Right ventricle myocardium superior (tissue), 1 donor: ENCODE measurements around the gene RTKN. TPM values are rescaled to one million over a fixed set of nuclear protein-coding genes. Genes with fewer than 3 reads are reported as not detected.
"Not testable (repeated sequence)": the region's sequence is repeated elsewhere in the genome, so short reads cannot be mapped to it uniquely, and the experiment has no call there.

Experiments
- ATAC-seq: fragments of 200-7000 bp; cut with Tn5 transposase; one replicate; pipeline ENCODE4 v1.9.1; 2020; ENCODE audit warnings: mild to moderate bottlenecking; ENCODE audit not compliant: poor library complexity
- DNase-seq: peaks from one replicate; pipeline ENCODE4 v3.0.0-alpha.2; 2020
- intact Hi-C: fragments of 100-400 bp; cut with DNase I; formaldehyde crosslinking; loops from one replicate; pipeline ENCODE4 v1.11.2; 2022
- total RNA-seq: library from RNA; stranded (reverse); fragmentation: NEBNext Ultra II Directional; extraction: Animal tissue kit (Norgen Biotek cat#: 25700); gene quantifications from one replicate; pipeline ENCODE4 v1.2.1, GENCODE V29; 2021
- donor health status: DM: no; HTN: yes; CAD: no; lungs with severe emphysema.

Gene RTKN
- total RNA-seq, 1 donor from 2014 or later, result 17.8 TPM

DNA sequence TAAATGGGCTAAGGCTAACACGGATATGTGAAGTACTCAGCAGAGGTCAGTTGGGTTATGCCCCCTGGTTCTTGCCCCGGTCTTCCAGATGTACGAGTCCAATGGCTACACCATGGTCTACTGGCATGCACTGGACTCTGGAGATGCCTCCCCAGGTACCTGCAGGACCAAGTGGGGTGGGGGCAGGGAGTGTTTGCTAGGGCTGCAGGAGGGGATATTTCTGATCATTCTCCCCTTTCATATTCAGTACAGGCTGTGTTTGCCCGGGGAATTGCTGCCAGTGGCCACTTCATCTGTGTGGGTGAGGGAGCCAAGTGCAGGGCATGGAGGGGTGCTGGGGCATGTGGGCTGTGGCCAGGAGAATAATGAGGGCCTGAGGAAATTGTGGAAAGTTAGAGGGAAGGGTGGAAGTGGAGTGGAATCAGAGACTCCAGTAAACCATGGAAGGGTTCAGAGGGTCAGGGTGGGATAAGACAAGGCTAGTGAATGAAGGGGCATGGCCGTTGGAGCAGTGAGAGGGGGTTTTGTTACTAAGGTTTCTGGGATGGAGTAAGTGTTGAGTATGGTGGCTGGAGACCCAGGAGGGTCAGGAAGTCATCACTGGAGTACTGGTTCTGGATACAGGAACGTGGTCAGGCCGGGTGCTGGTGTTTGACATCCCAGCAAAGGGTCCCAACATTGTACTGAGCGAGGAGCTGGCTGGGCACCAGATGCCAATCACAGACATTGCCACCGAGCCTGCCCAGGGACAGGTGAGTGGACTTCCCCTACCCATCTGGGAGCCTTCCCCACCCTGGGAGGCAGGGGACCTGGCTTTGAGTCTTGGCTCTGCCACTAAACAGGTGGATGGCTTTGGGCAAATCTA is 18.3 kb downstream of the RTKN start:
- no peak for DNase-seq

DNA sequence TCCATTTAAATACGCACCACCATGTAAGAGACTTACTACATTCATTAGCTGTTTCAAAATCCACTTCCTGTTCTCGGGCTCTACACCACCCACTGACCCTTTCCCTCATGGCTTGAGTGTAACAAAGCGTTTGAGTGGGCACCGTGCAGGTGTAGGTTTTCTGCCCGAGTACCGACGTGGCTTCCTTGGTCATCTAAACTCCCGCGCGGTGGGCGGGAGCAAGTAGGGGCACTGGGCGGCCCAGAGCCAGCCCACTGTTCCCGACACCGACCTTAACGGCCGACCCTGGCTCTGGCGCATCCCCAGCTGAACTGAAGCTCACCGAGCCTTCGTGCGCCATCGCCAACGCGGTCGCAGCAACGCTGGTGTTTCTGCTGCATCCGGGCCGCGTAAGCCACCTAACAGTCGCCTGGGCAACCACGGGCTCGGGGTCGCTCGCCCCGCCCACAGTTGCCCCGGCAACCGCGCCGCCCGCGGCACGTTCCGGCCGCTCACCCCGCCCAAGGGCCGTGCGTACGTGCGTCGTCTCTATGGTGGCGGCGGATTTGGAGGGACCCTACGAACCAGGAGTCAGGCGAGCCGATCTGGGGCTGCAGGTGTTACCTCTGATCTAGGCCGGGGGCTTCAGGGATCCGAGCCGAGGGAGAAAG is 20.4 kb downstream of the RTKN start, which contains the start of the genes C2orf81 and WDR54:
Gene C2orf81 (minus strand): TSS at position 399 of the 650 bp plus-strand sequence. CDS start 59 bp downstream, at position 340.
Gene WDR54 (plus strand): TSS at position 510 of the 650 bp plus-strand sequence. CDS start 424 bp downstream, outside the sequence.
- intact Hi-C loops, result no loop called here
- peak; percentile 93 for ATAC-seq
- DNase-seq, result peak; percentile 93

More for the DNA sequence above, 18.3 kb downstream of the RTKN start:
- intact Hi-C loops, result no loop called here
- no peak for ATAC-seq

DNA sequence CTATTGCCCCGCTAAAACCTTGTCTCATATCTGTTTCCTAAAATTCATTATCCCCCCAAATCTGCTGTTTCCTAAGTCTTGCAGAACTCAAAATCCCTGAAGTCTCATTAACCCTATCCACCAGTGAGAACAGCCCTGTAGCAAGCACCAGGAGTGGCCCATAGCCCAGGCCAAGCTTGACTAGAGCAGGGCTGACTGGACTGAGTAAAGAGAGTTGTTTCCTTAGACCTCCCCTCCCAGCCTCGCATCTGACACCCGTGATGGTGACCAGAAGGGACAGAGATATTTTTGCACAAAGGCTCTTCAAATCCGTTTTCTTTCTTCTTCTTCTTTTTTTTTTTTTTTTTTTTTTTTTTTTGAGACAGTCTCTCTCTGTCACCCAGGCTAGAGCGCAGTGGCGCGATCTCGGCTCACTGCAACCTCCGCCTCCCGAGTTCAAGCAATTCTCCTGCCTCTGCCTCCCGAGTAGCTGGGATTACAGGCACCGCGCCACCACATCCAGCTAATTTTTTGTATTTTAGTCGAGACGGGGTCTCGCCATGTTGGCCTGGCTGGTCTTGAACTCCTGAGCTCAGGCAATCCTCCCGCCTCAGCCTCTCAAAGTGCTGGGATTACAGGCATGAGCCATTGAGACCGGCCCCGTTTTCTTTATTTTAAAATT is 21.2 kb downstream of the RTKN start:
- DNase-seq, ATAC-seq, intact Hi-C loops: not testable (repeated sequence)

DNA sequence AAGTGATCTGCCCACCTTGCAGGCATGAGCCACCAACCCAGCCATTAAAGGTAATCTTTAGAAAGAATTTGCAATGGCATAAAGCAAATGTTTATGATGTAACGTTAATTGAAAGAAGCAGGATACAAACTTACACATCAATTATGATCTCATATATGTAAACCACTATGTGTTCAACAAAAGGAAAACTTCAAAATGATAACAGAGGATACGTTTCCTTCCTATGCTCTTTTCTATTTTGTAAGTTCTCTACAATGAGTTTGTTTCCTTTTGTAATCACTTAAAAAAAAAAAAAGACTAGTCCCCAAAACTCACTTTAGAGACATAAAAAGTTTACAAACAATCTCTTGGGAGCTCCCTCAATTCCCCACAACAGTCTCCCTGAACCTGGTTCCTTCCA is 21.7 kb downstream of the RTKN start:
- ATAC-seq, result no peak
- intact Hi-C loops, result no loop called here
- DNase-seq, result no peak

DNA sequence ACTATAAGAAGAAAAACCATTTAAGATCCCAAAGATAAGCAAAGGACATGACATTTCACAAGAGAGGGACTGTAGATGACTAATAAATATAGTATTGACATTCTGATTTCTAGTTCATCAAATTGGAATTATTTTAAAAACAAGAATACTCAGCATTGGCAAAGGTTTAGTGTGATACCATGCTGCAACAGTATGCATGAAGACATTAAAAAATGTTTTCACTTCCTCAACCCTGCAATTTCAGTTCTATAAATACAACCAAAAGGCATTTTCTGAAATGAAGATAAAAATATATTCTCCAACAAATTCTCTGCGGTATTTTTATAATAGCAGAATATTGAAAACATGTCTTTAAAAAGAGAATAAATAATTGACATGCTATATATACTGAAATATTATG is 22.4 kb downstream of the RTKN start:
- intact Hi-C loops, result no loop called here
- DNase-seq (no peak), ATAC-seq (no peak)

DNA sequence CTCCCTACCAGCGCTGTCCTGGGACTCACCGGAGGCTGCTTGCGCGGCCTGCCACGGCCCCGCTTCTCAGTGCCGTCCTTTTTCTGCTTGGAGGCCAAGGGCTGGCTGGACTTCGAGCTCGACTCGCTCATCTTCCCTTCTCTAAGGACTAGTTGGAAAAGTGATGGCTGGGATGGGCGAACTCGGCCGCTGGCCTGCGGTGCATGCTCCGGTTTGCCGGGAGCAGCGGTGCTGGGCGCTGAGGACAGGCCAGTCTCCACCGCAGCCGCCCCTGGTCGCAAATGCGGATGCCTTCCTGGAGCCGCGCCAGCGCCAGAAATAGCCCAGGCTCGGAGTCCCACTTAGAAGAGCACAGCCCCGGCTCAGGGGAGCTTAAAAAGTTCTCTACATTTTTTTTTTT is 23.4 kb downstream of the RTKN start:
- intact Hi-C loops, result no loop called here
- DNase-seq (peak; percentile 84), ATAC-seq (peak; percentile 37)

DNA sequence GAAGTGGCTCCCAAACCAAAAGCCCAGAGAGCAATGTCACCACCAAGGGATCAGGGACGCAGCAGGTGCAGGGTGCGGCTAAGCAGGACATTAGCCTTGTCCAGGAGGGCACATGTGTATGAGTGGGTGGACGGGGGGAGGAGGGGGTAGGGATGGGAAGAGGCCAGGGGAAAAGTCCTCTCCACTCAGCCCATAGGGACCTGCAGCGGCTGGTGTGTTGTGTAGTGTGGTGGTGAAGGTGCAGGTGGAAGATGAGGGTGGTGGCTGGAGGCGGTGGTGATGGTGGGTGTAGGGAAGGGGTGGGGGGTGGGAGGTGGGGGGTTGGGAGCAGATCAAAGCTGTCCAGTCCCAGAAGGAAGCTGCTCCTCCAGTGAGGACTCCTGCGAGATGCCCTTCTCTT is 24.0 kb downstream of the RTKN start:
- DNase-seq, result no peak
- ATAC-seq, result no peak
- intact Hi-C loops, result no loop called here

DNA sequence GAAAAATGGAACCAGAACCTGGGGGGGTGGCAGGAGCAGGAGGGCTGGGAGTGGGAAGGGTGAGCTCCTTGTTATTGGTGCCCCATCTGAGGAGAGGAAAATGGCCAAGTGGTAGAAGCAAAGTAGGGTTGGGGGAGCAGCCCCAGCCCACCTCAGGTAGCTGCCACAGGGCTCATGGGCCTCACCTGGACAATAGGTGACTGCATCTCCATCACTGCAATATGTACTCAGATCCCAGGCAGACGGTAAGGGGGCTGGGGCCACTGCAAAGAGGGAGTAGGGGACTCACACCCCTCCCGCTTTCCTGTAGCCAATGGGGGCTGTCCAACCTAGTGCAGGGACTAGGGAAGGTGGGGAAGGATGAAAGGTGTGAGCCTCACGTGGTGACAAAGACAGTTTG is 24.5 kb downstream of the RTKN start:
- ATAC-seq, result no peak
- no peak for DNase-seq
- intact Hi-C loops, result no loop called here

DNA sequence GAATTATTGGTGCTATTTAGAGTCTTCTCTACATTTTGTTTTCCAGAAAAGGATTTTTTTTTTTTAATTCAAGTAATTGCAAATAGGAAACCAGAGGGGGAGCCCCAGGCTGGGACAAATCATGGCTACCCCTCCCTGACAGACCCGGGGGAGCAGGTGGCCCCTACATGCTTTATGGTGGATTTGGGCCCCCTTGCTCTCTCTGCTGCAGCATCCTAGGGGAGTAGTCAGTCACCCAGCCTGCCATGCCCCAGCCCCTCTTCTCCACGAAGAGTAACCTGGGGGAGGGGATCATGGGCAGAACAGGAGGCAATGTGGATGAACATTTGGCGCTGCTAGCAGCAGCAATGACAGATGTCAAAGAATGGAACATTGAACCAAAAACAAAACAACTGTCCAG is 25.0 kb downstream of the RTKN start:
- intact Hi-C loops, result no loop called here
- ATAC-seq (no peak), DNase-seq (no peak)

DNA sequence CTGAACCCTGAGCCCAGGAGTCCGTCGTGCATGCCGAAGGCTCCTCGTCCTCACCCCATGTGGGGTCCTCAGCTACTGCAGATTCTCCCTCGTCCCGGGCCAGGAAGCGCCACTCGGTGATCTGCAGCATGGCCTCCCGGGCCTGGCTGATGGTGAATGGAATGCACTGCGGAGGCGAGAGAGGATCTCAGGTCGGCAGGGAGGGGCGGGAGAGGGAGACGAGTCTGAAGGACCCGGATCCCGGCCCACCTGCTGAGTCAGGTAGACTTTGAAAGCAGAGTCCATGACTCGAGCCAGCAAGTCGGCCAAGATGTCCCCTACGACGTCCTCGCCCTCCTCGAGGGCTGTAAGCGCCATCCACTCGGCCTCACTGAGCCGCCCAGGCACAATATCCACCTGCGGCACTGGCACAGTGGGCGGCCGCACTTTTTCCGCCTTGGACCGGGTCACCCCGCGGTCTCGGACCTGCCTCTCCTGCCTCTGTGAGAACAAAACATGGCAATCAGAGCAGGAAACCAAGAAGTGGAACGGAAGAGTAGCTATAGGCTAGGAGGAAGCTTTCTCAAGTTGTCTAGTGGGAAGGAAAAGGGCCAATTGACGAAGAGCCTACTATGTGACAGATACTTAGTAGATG is 25.9 kb downstream of the RTKN start:
- intact Hi-C loops, result no loop called here
- DNase-seq, result no peak
- peak; percentile 2 for ATAC-seq

DNA sequence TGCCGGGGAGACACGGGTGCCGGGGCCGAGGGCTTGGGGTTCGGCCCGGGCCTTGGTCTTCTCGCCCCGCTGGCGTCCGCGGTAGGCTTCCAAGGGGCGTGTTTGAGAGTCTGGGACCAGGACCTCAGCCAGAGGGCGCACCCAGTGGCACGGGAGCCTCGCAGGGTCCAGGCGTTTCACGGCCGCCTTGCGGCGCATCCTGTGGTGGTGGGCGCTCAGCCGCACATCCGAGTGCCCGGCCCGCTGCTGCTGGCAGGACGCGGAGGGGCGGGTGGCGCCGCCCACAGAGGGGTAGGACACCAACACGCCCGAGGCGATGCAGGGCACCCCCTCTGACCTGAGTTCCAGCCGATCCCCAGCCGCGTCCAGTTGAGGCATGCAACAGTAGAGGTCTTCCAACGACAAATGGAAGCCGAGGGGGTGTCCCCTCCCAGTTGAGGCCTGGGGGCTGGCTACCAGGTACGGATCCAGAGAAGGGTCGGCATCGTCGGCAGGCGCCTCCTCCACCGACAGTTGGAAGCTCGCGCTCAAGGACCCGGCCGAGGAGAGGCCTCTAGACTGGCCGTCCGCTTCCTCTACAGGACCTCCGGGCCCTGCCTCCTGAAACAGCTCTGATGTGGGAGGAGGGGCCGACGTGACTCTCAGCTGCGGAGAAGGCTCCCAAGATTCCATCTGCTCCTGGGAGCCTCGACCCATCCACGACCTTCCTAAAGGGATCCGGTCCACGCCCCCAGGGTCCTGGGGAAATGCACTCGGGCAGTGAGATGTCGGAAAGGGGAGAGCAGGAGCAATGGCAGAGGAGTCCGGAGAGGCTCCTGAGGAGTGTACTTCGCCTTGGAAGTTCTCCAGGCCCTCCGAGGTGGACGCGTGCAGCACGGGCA is 26.6 kb downstream of the RTKN start:
- intact Hi-C loops, result no loop called here
- DNase-seq, result peak; percentile 76
- ATAC-seq, result peak; percentile 81

DNA sequence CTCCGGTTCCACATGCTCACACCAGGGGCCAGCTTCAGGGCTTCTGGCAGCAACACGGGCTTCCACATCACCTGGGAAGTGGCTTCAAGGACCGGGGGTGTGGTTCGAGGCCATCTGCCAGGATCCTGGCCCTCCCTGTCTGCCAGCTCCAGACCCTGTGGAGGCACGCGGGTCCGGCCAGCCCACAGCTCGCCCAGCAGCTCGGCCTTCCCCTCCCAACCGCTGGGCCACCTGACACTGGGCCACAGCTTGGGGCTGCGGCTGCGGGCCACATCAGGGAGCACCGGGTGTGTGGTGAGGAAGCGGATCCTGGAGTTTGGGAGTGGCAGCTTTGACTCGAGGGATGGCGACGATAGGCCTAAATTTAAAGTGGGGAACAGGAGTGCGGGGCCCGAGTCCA is 27.3 kb downstream of the RTKN start:
- ATAC-seq (peak; percentile 22), DNase-seq (no peak)
- intact Hi-C loops, result no loop called here

DNA sequence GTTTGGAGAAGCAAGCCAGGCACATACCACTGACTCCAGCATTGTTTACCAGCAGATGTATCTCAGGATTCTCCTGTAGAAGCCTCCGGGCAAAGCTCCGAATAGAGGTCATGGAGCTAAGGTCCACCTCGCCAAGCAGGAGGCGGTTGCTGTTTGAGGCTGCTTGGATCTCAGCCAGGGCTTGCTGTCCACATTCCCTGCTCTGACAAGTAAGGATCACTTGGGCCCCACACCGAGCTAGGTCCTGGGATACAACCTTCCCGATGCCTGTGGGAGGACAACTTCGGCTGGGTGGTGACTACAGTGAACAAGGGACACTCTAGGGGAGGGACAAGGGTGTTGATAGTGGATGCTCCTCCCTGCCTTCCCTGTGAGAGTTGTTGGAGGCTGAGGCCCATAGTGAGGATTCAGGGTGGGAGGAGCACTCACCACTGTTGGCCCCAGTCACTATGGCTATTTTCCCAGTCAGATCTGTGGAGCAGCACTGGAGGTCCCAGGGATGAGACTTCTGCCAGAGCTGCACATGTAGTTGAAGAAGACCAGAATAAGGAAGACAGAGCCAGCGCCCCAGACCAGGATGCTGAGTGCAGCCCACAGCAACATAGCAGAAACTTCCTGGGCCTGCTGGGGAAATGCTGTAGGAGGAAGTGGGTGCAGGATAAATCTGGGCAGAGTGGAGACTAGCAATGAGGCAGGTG is 28.6 kb downstream of the RTKN start:
- no peak for ATAC-seq
- intact Hi-C loops, result no loop called here
- no peak for DNase-seq

DNA sequence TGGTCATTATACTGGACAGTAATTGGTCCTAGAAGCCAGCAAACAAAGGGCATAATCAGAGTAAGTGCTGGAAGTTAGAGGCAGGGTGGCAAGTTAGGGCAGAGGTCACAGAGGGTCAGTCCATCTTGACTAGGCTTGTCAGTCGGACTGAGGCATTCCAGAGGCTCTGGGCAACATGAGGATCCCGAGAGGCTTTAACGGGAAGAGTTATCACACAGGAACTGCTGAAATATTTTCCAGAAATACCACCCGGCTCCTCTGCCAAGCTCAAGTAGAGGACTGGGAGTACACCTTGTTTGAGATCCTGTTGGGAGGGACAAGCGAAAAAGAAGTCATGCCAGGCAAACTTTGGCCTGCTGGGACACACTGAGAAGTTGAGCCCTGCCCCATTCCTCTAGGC is 34.1 kb downstream of the RTKN start:
- peak; percentile 27 for ATAC-seq
- no peak for DNase-seq
- intact Hi-C loops, result no loop called here

DNA sequence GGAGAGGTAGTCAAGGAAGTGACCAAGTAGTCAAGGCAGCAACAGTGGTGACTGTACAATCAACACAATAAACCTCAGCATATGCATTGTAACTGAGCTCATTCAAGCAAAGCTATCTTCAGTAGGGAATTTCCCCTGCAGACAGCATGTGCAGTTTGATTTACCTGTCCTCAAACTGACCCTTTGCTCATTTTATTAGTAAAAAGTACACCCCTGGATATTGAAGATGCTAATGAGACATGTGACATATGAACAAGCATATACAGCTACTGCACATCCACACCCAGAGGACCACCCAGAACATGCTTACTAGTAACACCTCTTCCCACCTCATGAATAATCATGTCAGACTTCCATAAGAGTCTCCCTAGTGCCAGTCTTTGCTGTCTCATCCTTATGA is 35.7 kb downstream of the RTKN start:
- intact Hi-C loops, result no loop called here
- DNase-seq (no peak), ATAC-seq (no peak)

DNA sequence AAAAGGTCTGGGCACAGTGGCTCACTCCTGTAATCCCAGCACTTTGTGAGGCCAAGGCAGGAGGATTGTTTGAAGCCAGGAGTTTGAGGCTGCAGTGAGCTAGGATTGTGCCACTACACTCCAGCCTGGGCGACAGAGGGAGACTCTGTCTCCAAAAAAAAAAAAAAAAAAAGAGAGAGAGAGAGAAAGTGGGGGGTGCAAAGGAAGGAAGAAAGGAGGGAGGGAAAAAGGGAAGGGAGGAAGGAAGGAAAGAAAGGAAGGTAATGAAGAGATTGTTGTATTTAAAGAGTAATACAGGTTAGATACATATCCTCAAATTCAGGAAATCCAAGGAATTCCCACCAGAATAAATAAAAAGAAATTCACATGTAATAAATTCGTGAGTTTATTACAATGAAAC is 39.8 kb downstream of the RTKN start:
- DNase-seq, result no peak
- intact Hi-C loops, result no loop called here

DNA sequence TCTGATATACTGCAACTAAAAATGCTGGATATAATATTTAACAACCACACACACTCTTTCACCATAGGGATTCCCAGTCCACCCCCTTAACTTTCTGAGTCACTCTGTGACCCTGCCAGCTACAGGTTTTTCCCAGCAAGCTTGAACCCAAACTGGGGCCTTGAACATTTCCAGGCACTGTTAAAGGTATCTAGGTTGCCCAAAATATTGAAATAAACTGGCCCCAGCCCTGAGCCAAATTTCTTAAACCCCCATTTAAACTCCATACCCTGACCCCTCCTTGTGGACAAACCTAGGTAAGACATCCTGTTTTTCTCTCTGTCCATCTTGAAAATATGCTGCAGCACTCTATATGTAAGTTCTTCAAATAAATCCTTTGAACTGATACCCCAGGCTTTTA is 42.0 kb downstream of the RTKN start:
- ATAC-seq (no peak), DNase-seq (no peak)
- intact Hi-C loops, result no loop called here

More for the DNA sequence above, 39.8 kb downstream of the RTKN start:
- no peak for ATAC-seq

DNA sequence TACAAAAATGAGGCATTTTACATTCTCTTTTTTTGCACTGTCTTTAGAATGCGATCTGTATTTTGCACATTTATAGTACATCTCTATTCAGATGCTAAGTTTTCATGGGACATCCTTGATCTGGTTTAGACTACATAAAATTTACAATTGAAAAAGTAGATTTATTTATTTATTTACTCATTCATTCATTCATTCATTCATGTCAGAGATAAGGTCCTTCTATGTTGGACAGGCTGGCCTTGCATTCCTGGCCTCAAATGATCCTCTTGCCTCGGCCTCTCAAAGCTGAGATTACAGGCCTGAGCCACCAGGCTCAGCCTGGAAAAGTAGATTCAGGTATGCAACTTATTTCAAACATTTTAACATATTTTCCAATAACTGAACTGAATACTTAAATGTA is 45.6 kb downstream of the RTKN start:
- intact Hi-C loops, result no loop called here
- no peak for ATAC-seq

More for the DNA sequence above, 45.6 kb downstream of the RTKN start:
- no peak for DNase-seq
